CD14-positive monocyte (primary cell): ENCODE measurements around the gene UBE2H. TPM values are rescaled to one million over a fixed set of nuclear protein-coding genes. Genes with fewer than 3 reads are reported as not detected.

Experiments
- DNase-seq, 3 donors: peaks; one replicate each; pipeline ENCODE4 v3.0.0-alpha.2; 2011 to 2022
- H2AFZ ChIP-seq: 2 replicates; pipeline ENCODE4 v1.6.0; 2012; ENCODE audit warnings: mild to moderate bottlenecking, low read depth, low read length, inconsistent platforms; ENCODE audit not compliant: insufficient read depth, poor library complexity, severe bottlenecking
- H3K27ac ChIP-seq, 2 donors: 1 replicate in 1 of 2; 2 replicates in 1 of 2; pipeline ENCODE4 v1.5.1; 2012 to 2013; ENCODE audit warnings: low read length in 2 of 2, control low read depth in 1 of 2, inconsistent platforms in 1 of 2, low read depth in 1 of 2, mild to moderate bottlenecking in 1 of 2
- H3K27me3 ChIP-seq, 2 donors: one replicate each; pipeline versions ENCODE4 v1.6.0 to v1.6.1; 2011 to 2013; ENCODE audit warnings: low read length in 2 of 2; ENCODE audit not compliant: control insufficient read depth in 2 of 2, insufficient read depth in 2 of 2
- H3K36me3 ChIP-seq, 2 donors: replicated peaks in 1 of 2; 1 replicate in 1 of 2; 2 replicates in 1 of 2; pipeline versions ENCODE4 v1.5.1 to v1.6.1; 2012 to 2013; ENCODE audit warnings: low read length in 2 of 2, control low read depth in 1 of 2, inconsistent platforms in 1 of 2, mild to moderate bottlenecking in 1 of 2; ENCODE audit not compliant: insufficient read depth in 2 of 2, control insufficient read depth in 1 of 2
- H3K4me1 ChIP-seq, 2 donors: 1 replicate in 1 of 2; 2 replicates in 1 of 2; pipeline versions ENCODE4 v1.5.1 to v1.6.1; 2012 to 2013; ENCODE audit warnings: low read length in 2 of 2, control low read depth in 1 of 2, inconsistent platforms in 1 of 2, mild to moderate bottlenecking in 1 of 2, moderate library complexity in 1 of 2; ENCODE audit not compliant: insufficient read depth in 2 of 2, control insufficient read depth in 1 of 2
- H3K4me2 ChIP-seq: replicated peaks from 2 replicates; pipeline ENCODE3; 2012; ENCODE audit warnings: low read length, moderate library complexity, mild to moderate bottlenecking; ENCODE audit not compliant: poor library complexity, severe bottlenecking; ENCODE audit errors: extremely low read depth
- H3K4me3 ChIP-seq, 3 experiments: fragments of 200-600 bp in 1 of 3; sonication (generic) in 1 of 3; replicated peaks in 1 of 3; 1 replicate in 2 of 3; 2 replicates in 1 of 3; pipeline ENCODE4 v1.5.1; 2011 to 2013; ENCODE audit warnings: low read length in 3 of 3, mild to moderate bottlenecking in 3 of 3, control low read depth in 2 of 3, low read depth in 2 of 3, inconsistent platforms in 1 of 3, moderate library complexity in 1 of 3
- H3K79me2 ChIP-seq: 2 replicates; pipeline ENCODE4 v1.6.0; 2012; ENCODE audit warnings: mild to moderate bottlenecking, control low read depth, inconsistent platforms, low read length, moderate library complexity; ENCODE audit not compliant: insufficient read depth
- H3K9ac ChIP-seq: 2 replicates; pipeline ENCODE4 v1.6.0; 2017; ENCODE audit warnings: low read length, mild to moderate bottlenecking; ENCODE audit not compliant: insufficient read depth, poor library complexity, severe bottlenecking
- H3K9me3 ChIP-seq, 2 donors: replicated peaks in 1 of 2; 1 replicate in 1 of 2; 2 replicates in 1 of 2; pipeline versions ENCODE4 v1.5.1 to v1.6.1; 2012 to 2013; ENCODE audit warnings: low read length in 2 of 2, control low read depth in 1 of 2; ENCODE audit not compliant: control insufficient read depth in 1 of 2, insufficient read depth in 1 of 2
- H4K20me1 ChIP-seq: 2 replicates; pipeline ENCODE4 v1.6.0; 2012; ENCODE audit warnings: mild to moderate bottlenecking, low read length, control low read depth, moderate library complexity; ENCODE audit not compliant: insufficient read depth
- H3K27ac Mint-ChIP-seq, 7 donors: one replicate each; pipeline ENCODE4 v1.8.0; 2020; ENCODE audit warnings: mild to moderate bottlenecking in 7 of 7, mixed read lengths in 7 of 7, moderate library complexity in 6 of 7, inconsistent platforms in 2 of 7
- H3K27me3 Mint-ChIP-seq, 3 donors: one replicate each; pipeline ENCODE4 v1.8.0; 2021 to 2022; ENCODE audit warnings: low read depth in 3 of 3, mild to moderate bottlenecking in 3 of 3, mixed read lengths in 3 of 3, moderate library complexity in 3 of 3, inconsistent platforms in 1 of 3
- H3K36me3 Mint-ChIP-seq, 2 donors: one replicate each; pipeline ENCODE4 v1.8.0; 2020; ENCODE audit warnings: mixed read lengths in 2 of 2, inconsistent platforms in 1 of 2, mild to moderate bottlenecking in 1 of 2
- H3K4me1 Mint-ChIP-seq: one replicate; pipeline ENCODE4 v1.8.0; 2020; ENCODE audit warnings: mild to moderate bottlenecking, mixed read lengths
- H3K4me3 Mint-ChIP-seq, 2 donors: one replicate each; pipeline ENCODE4 v1.8.0; 2020; ENCODE audit warnings: mild to moderate bottlenecking in 2 of 2, mixed read lengths in 2 of 2, moderate library complexity in 1 of 2
- H3K9me3 Mint-ChIP-seq, 7 donors: one replicate each; pipeline ENCODE4 v1.8.0; 2020 to 2022; ENCODE audit warnings: mixed read lengths in 7 of 7, mild to moderate bottlenecking in 6 of 7, moderate library complexity in 6 of 7, inconsistent platforms in 2 of 7
- CTCF ChIP-seq: fragments of 200-600 bp; IDR thresholded peaks from one replicate; pipeline ENCODE4 v1.8.0; 2022; ENCODE audit warnings: antibody characterized with exemption, mild to moderate bottlenecking
- WGBS: methylation state at CpG from one replicate; pipeline ENCODE4 v1.1.5; 2013; ENCODE audit warnings: missing lambda C conversion rate; ENCODE audit not compliant: insufficient coverage; 5-methylcytosine and 5-hydroxymethylcytosine counted together
- intact Hi-C, 2 donors: fragments of 100-400 bp; cut with micrococcal nuclease; formaldehyde crosslinking; loops; one replicate each; pipeline versions ENCODE4 v1.15.0 to v1.15.1; 2023
- polyA plus RNA-seq, 3 donors: library from polyadenylated mRNA; depleted of rRNA in 1 of 3; unstranded in 2 of 3; stranded (reverse) in 1 of 3; fragments of 300-500 nt in 2 of 3; fragments of >200 nt in 1 of 3; fragmentation: Illumina TruSeq in 2 of 3; gene quantifications; 1 replicate in 2 of 3; 2 replicates in 1 of 3; pipeline ENCODE4 v1.2.3, GENCODE V29; 2012 to 2021

The UBE2H gene
- polyA plus RNA-seq, 3 donors = 12.6 to 26.0 (median 16.0) TPM

GRCh38 chr7:129949292-129950133, 3.2 kb downstream of the UBE2H start:
- no peak for TF ChIP-seq CTCF
- peaks cover 0 to 1% (median 0%) of the 10 kb centered on the region in 3 donors for H3K27me3 Mint-ChIP-seq
- no peaks in the 10 kb centered on the region for H3K9me3 ChIP-seq
- H3K36me3 ChIP-seq = no peaks in the 10 kb centered on the region
- no peak overlapping the region for H3K4me3 Mint-ChIP-seq
- H3K4me1 ChIP-seq = peaks cover 34 to 37% of the 10 kb centered on the region in 2 donors
- peak overlapping the region; percentile 94 for H3K4me2 ChIP-seq
- peak overlapping the region; percentile 13 for H3K9ac ChIP-seq
- intact Hi-C loops = loop anchor here in 1 of 2 donors (5.0 to 10.0 kb wide), 3 partner anchors 63 to 123 kb away; partner anchors contain the start of gene KLHDC10
- peak; percentile 18 to 63 (median 49) for DNase-seq
- H3K4me1 Mint-ChIP-seq = peaks cover 10% of the 10 kb centered on the region
- peaks cover 3 to 10% of the 10 kb centered on the region in 2 donors for H3K36me3 Mint-ChIP-seq
- H3K27ac Mint-ChIP-seq = no peak overlapping the region
- H2AFZ ChIP-seq = peak overlapping the region; percentile 18
- peak overlapping the region; percentile 43 to 78 for H3K27ac ChIP-seq
- WGBS = 15% methylated on average over 6 of the region's 10 CpGs
- H3K79me2 ChIP-seq = peaks cover 79% of the 10 kb centered on the region
- no peaks in the 10 kb centered on the region for H3K27me3 ChIP-seq
- peaks cover 68% of the 10 kb centered on the region for H4K20me1 ChIP-seq
- peak overlapping the region; percentile 1 to 96 (median 12) for H3K4me3 ChIP-seq
- peaks cover 0 to 2% (median 0%) of the 10 kb centered on the region in 7 donors for H3K9me3 Mint-ChIP-seq

DNA sequence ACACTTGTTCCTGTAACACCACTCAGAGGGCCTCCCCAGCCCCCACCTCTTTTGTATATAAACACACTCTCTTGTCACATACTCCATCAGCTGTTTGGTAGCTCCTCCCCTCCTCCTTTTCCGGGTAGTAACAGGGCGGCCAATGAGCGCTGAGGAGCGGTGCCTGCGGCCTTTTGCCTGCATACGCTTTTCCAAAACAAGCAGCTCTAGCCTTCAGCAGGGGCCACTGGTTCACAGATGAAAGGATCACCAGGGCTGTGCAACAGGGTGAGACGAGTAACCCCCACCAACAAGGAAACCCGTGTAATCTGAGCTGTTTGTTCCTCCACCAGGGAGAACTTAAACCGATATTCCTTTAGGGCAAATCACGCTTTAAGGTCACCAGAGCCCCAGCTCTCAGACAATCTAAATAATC, 3.9 kb downstream of the UBE2H start:
- Mint-ChIP-seq H3K9me3 (peaks cover 0 to 2% (median 0%) of the 10 kb centered on the region in 7 donors), H3K36me3 (peaks cover 4 to 11% of the 10 kb centered on the region in 2 donors), H3K4me3 (no peak overlapping the region), H3K27me3 (peaks cover 0 to 1% (median 0%) of the 10 kb centered on the region in 3 donors), H3K27ac (no peak overlapping the region), H3K4me1 (peaks cover 10% of the 10 kb centered on the region)
- peaks cover 34 to 37% of the 10 kb centered on the region in 2 donors for H3K4me1 ChIP-seq
- DNase-seq = peak; percentile 65 to 74 (median 71)
- peak overlapping the region; percentile 1 to 96 (median 12) for H3K4me3 ChIP-seq
- peak overlapping the region; percentile 94 for H3K4me2 ChIP-seq
- intact Hi-C loops = no loop called here
- WGBS = 3% methylated on average over 9 of the region's 10 CpGs
- H3K27me3 ChIP-seq = no peaks in the 10 kb centered on the region
- peak overlapping the region; percentile 18 for H2AFZ ChIP-seq
- peak overlapping the region; percentile 43 to 78 for H3K27ac ChIP-seq
- peak overlapping the region; percentile 13 for H3K9ac ChIP-seq
- H3K36me3 ChIP-seq = no peaks in the 10 kb centered on the region
- no peaks in the 10 kb centered on the region for H3K9me3 ChIP-seq
- peaks cover 86% of the 10 kb centered on the region for H3K79me2 ChIP-seq
- TF ChIP-seq CTCF = no peak
- peaks cover 74% of the 10 kb centered on the region for H4K20me1 ChIP-seq
